Testis (tissue), 3 donors: Measurements from ENCODE around the gene GIPC3. TPM values are rescaled to one million over a fixed set of nuclear protein-coding genes. Genes with fewer than 3 reads are reported as not detected.

Source experiments
- DNase-seq: peaks from one replicate; pipeline ENCODE4 v3.0.0-alpha.2; 2019
- H3K27ac ChIP-seq, 2 donors: fragments of 200-600 bp; sonication (generic); one replicate each; pipeline ENCODE4 v1.5.1; 2019
- H3K27me3 ChIP-seq: fragments of 200-600 bp; sonication (generic); one replicate; pipeline ENCODE4 v1.5.1; 2019
- H3K36me3 ChIP-seq: fragments of 200-600 bp; sonication (generic); one replicate; pipeline ENCODE4 v1.5.1; 2017; ENCODE audit warnings: low read depth; ENCODE audit errors: missing control alignments
- H3K4me1 ChIP-seq: fragments of 200-600 bp; sonication (generic); one replicate; pipeline ENCODE4 v1.5.1; 2019
- H3K4me3 ChIP-seq, 2 donors: fragments of 200-600 bp; sonication (generic); one replicate each; pipeline ENCODE4 v1.5.1; 2017 to 2019
- H3K9me3 ChIP-seq: fragments of 200-600 bp; sonication (generic); one replicate; pipeline ENCODE4 v1.5.1; 2017
- CTCF ChIP-seq, 3 experiments: fragments of 450-650 bp in 2 of 3; fragments of 200-600 bp in 1 of 3; sonication (generic) in 1 of 3; IDR thresholded peaks; one replicate each; pipeline ENCODE4 v1.5.1; 2016 to 2019; ENCODE audit warnings: antibody characterized with exemption in 3 of 3, mild to moderate bottlenecking in 2 of 3, moderate library complexity in 1 of 3
- POLR2A ChIP-seq: fragments of 450-650 bp; IDR thresholded peaks from one replicate; pipeline ENCODE4 v1.6.1; 2017; ENCODE audit warnings: antibody characterized with exemption, mild to moderate bottlenecking, moderate library complexity
- WGBS, 2 donors: methylation state at CpG; one replicate each; pipeline ENCODE4 v1.1.5; 2018; 5-methylcytosine and 5-hydroxymethylcytosine counted together
- intact Hi-C: fragments of 100-400 bp; cut with DNase I; formaldehyde crosslinking; loops from one replicate; pipeline ENCODE4 v1.15.1; 2023; ENCODE audit warnings: low total_unique reads
- polyA plus RNA-seq: library from polyadenylated mRNA; stranded (reverse); fragments of 350-450 nt; fragmentation: Illumina TruSeq; extraction: RNeasy Lipid Tissue Mini Kit (QIAGEN cat#74804); gene quantifications from one replicate; pipeline ENCODE4 v1.2.3, GENCODE V29; 2014; ENCODE audit warnings: low read depth, low replicate concordance; ENCODE audit not compliant: insufficient read depth
- total RNA-seq, 2 donors: library from RNA; depleted of rRNA; stranded (reverse); fragments of >200 nt; gene quantifications; one replicate each; pipeline ENCODE4 v1.2.3, GENCODE V29; 2016

Gene GIPC3
- total and polyA plus RNA-seq, 3 donors from 2014 or later, result 0.50 to 1.5 (median 0.87) TPM

- H3K4me3 ChIP-seq, result no peak overlapping the region
- H3K4me1 ChIP-seq, result no peaks in the 10 kb centered on the region
- H3K27me3 ChIP-seq, result no peaks in the 10 kb centered on the region
- peak; percentile 70 for DNase-seq
- H3K9me3 ChIP-seq, result no peaks in the 10 kb centered on the region
- H3K27ac ChIP-seq, result peak overlapping the region; percentile 71 to 76
- TF ChIP-seq POLR2A (no peak), CTCF (IDR thresholded peaks at IDR 0.05) (no peak)
- 79 to 86% methylated on average over 34 to 50 of the region's 50 CpGs for WGBS, 2 donors
- no peaks in the 10 kb centered on the region for H3K36me3 ChIP-seq
- intact Hi-C loops, result no loop called here
Observed at GRCh38 chr19:3632739-3633558, 47.7 kb downstream of the GIPC3 start.

GRCh38 chr19:3633559-3633988, 48.3 kb downstream of the GIPC3 start:
- Histone ChIP-seq H3K27me3 (no peaks in the 10 kb centered on the region), H3K4me1 (no peaks in the 10 kb centered on the region), H3K9me3 (no peaks in the 10 kb centered on the region), H3K4me3 (no peak overlapping the region), H3K36me3 (no peaks in the 10 kb centered on the region), H3K27ac (peak overlapping the region; percentile 71 to 76)
- no peak for DNase-seq
- TF ChIP-seq POLR2A, result no peak
- no peak for TF ChIP-seq CTCF (IDR thresholded peaks at IDR 0.05)
- WGBS, 2 donors, result 78 to 84% methylated on average over 18 to 22 of the region's 22 CpGs
- intact Hi-C loops, result no loop called here

- intact Hi-C loops, result no loop called here
- Histone ChIP-seq H3K9me3 (no peaks in the 10 kb centered on the region), H3K4me1 (no peaks in the 10 kb centered on the region), H3K4me3 (no peak overlapping the region), H3K27me3 (no peaks in the 10 kb centered on the region), H3K27ac (no peak overlapping the region), H3K36me3 (no peaks in the 10 kb centered on the region)
- WGBS, 2 donors, result 91 to 95% methylated on average over 13 to 19 of the region's 19 CpGs
- TF ChIP-seq POLR2A (no peak), CTCF (IDR thresholded peaks at IDR 0.05) (no peak)
- no peak for DNase-seq
Observed at GRCh38 chr19:3634496-3635045, 49.3 kb downstream of the GIPC3 start.

GRCh38 chr19:3636506-3636905, 51.2 kb downstream of the GIPC3 start:
- Histone ChIP-seq H3K27me3 (no peaks in the 10 kb centered on the region), H3K4me3 (no peak overlapping the region), H3K9me3 (no peaks in the 10 kb centered on the region), H3K36me3 (no peaks in the 10 kb centered on the region), H3K4me1 (no peaks in the 10 kb centered on the region), H3K27ac (no peak overlapping the region)
- no peak for TF ChIP-seq CTCF (IDR thresholded peaks at IDR 0.05)
- TF ChIP-seq POLR2A, result no peak
- WGBS, 2 donors, result 80 to 88% methylated on average over 1 to 20 of the region's 20 CpGs
- intact Hi-C loops, result no loop called here
- DNase-seq, result no peak
